Measurements from ENCODE around the gene SNX19.

Gene SNX19

GRCh38 chr11:130830566-130830965 lies 85.7 kb downstream of the SNX19 start:
- no peak overlapping the region for H3K4me3 ChIP-seq (ENCODE audit: low read length)
- no peak for DNase-seq (ENCODE audit: low read depth)

GRCh38 chr11:130829920-130830511 lies 86.3 kb downstream of the SNX19 start:
- H3K4me3 ChIP-seq (ENCODE audit: low read length), result no peak overlapping the region
- TF ChIP-seq CTCF (IDR thresholded peaks at IDR 0.05; ENCODE audit: insufficient read depth, low read depth, low read length, missing control alignments), result no peak
- DNase-seq (ENCODE audit: low read depth), result no peak

More at GRCh38 chr11:130830566-130830965, 85.7 kb downstream of the SNX19 start:
- no peak for TF ChIP-seq CTCF (IDR thresholded peaks at IDR 0.05; ENCODE audit: insufficient read depth, low read depth, low read length, missing control alignments)

GRCh38 chr11:130828741-130829140 lies 87.5 kb downstream of the SNX19 start:
- no peak for TF ChIP-seq CTCF (IDR thresholded peaks at IDR 0.05; ENCODE audit: insufficient read depth, low read depth, low read length, missing control alignments)
- DNase-seq (ENCODE audit: low read depth), result no peak
- H3K4me3 ChIP-seq (ENCODE audit: low read length), result no peak overlapping the region

GRCh38 chr11:130827451-130828377 lies 88.6 kb downstream of the SNX19 start:
- TF ChIP-seq CTCF (IDR thresholded peaks at IDR 0.05; ENCODE audit: insufficient read depth, low read depth, low read length, missing control alignments), result peak; percentile 70
- DNase-seq (ENCODE audit: low read depth), result peak; percentile 83
- no peak overlapping the region for H3K4me3 ChIP-seq (ENCODE audit: low read length)

DNA sequence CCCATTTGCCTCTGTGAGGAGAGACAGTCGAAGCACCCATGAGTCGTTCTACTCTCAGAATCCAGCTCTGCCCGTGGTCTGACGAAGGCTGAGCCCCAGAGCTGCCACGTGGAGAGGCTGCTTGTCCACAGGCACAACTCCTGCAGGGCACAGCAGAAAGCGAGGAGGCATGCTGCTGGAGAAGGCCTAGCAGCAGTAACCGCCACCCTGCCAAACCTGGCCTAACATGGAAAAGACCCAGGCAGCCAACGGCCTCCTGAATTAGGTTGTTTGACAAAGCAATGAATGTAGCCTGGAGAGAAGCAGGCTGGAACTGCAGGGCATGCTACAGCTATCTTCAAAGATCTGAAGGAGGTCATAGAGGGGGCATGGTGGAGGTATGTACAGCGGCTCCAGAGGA lies 89.7 kb downstream of the SNX19 start:
- DNase-seq (ENCODE audit: low read depth), result no peak
- no peak for TF ChIP-seq CTCF (IDR thresholded peaks at IDR 0.05; ENCODE audit: insufficient read depth, low read depth, low read length, missing control alignments)
- no peak overlapping the region for H3K4me3 ChIP-seq (ENCODE audit: low read length)

- H3K4me3 ChIP-seq (ENCODE audit: low read length), result no peak overlapping the region
- no peak for DNase-seq (ENCODE audit: low read depth)
- no peak for TF ChIP-seq CTCF (IDR thresholded peaks at IDR 0.05; ENCODE audit: insufficient read depth, low read depth, low read length, missing control alignments)
Observed at GRCh38 chr11:130825983-130826382, 90.3 kb downstream of the SNX19 start.

Measured in epithelial cell of esophagus (primary cell).